Brain pericyte (primary cell): Measurements from ENCODE around the gene LCE1F.

Experiments used
- DNase-seq: peaks from one replicate; pipeline ENCODE4 v3.0.0-alpha.2; 2012; ENCODE audit warnings: low read depth, low spot score

LCE1F gene

GRCh38 chr1:152776361-152776760 lies 1.4 kb downstream of the LCE1F start:
- DNase-seq: no peak

GRCh38 chr1:152777510-152778137 lies 2.7 kb downstream of the LCE1F start:
- no peak for DNase-seq

- DNase-seq: no peak
These were observed 8.2 kb downstream of the LCE1F start for GRCh38 chr1:152783095-152783494.

- DNase-seq: no peak
These were observed 11.1 kb downstream of the LCE1F start, which contains the start of gene LCE1E for GRCh38 chr1:152786077-152786476. Gene LCE1E, plus strand, starts transcription at chr1:152786257. Its CDS starts 1,043 bp downstream, at chr1:152787300.

GRCh38 chr1:152795686-152796085 lies 20.7 kb downstream of the LCE1F start:
- no peak for DNase-seq

- no peak for DNase-seq
These were observed 21.5 kb downstream of the LCE1F start, which contains the start of gene LCE1D for GRCh38 chr1:152796421-152796820. Gene LCE1D, plus strand, starts transcription at chr1:152796721. Its CDS starts 1,074 bp downstream, at chr1:152797795.

- DNase-seq: no peak
These were observed 26.4 kb downstream of the LCE1F start for GRCh38 chr1:152801333-152801732.

- no peak for DNase-seq
These were observed 31.6 kb downstream of the LCE1F start, which contains the start of gene LCE1C for GRCh38 chr1:152806576-152806975. Gene LCE1C, minus strand, starts transcription at chr1:152806651. Its CDS starts 1,173 bp downstream, at chr1:152805478.

- DNase-seq: no peak
These were observed 36.1 kb downstream of the LCE1F start for GRCh38 chr1:152811050-152811449.

GRCh38 chr1:152811671-152812070 lies 36.7 kb downstream of the LCE1F start, which contains the start of gene LCE1B:
Gene LCE1B, plus strand, starts transcription at chr1:152811971. Its CDS starts 476 bp downstream, at chr1:152812447.
- no peak for DNase-seq

GRCh38 chr1:152817309-152817708 lies 42.4 kb downstream of the LCE1F start:
- no peak for DNase-seq

- no peak for DNase-seq
These were observed 48.4 kb downstream of the LCE1F start for GRCh38 chr1:152823294-152823693.

- no peak for DNase-seq
These were observed 50.0 kb downstream of the LCE1F start for GRCh38 chr1:152824964-152825363.
